Measurements from ENCODE around the gene PARL. TPM values are rescaled to one million over a fixed set of nuclear protein-coding genes. Genes with fewer than 3 reads are reported as not detected.

PARL gene
- total and polyA plus RNA-seq, 2 donors (not counting 1 experiment from before 2014, with no cell fraction given), result 23.5 to 46.7 TPM

GRCh38 chr3:183815951-183816475, 68.7 kb downstream of the PARL start:
- ChIA-PET CTCF (no interaction called here), POLR2A (no interaction called here)
- peaks cover 0 to 8% of the 10 kb centered on the region in 2 experiments for H3K36me3 ChIP-seq (replicated peaks in 1 of 2; ENCODE audit: control extremely low read depth in 1 of 2, control insufficient read depth in 1 of 2, extremely low read depth in 1 of 2, insufficient read depth in 2 of 2, low read length in 1 of 2)
- H3K9me3 Mint-ChIP-seq (ENCODE audit: insufficient read depth), result no peaks in the 10 kb centered on the region
- ATAC-seq (ENCODE audit: low read depth) (no peak), DNase-seq (no peak)
- H4K20me1 ChIP-seq (ENCODE audit: control insufficient read depth, insufficient read depth, low read length, poor library complexity, severe bottlenecking), result no peaks in the 10 kb centered on the region
- no peaks in the 10 kb centered on the region for H3K4me1 Mint-ChIP-seq
- intact Hi-C loops (cut with micrococcal nuclease), result no loop called here
- no peaks in the 10 kb centered on the region for H3K9me3 ChIP-seq (ENCODE audit: control extremely low read depth in 1 of 3, control insufficient read depth in 2 of 3, insufficient read depth in 1 of 3, low read length in 2 of 3)
- WGBS (ENCODE audit: insufficient coverage), result 83% methylated on average over 11 of the region's 12 CpGs
- H3K79me2 ChIP-seq (ENCODE audit: control insufficient read depth, insufficient read depth, low read length), result no peaks in the 10 kb centered on the region
- H3K27me3 ChIP-seq (replicated peaks in 1 of 4; ENCODE audit: control extremely low read depth in 1 of 4, control insufficient read depth in 3 of 4, insufficient read depth in 4 of 4, low read length in 3 of 4), result no peaks in the 10 kb centered on the region
- no peak overlapping the region for H3K4me3 Mint-ChIP-seq
- H2AFZ ChIP-seq (ENCODE audit: insufficient read depth, low read depth, low read length, poor library complexity, severe bottlenecking), result no peak overlapping the region
- H3K9ac ChIP-seq (ENCODE audit: low read length), result no peak overlapping the region
- no peak overlapping the region for H3K27ac ChIP-seq (ENCODE audit: low read length in 2 of 2)
- H3K4me3 ChIP-seq (ENCODE audit: control extremely low read depth in 1 of 5, extremely low read depth in 1 of 5, insufficient read depth in 1 of 5, low read depth in 2 of 5, low read length in 4 of 5), result no peak overlapping the region
- no peaks in the 10 kb centered on the region for H3K4me1 ChIP-seq (ENCODE audit: control insufficient read depth in 2 of 2, insufficient read depth in 2 of 2, low read length in 2 of 2)
- H3K27me3 Mint-ChIP-seq, result no peaks in the 10 kb centered on the region
- H3K4me2 ChIP-seq (replicated peaks; ENCODE audit: low read depth, low read length, poor library complexity, severe bottlenecking), result no peak overlapping the region
- no peak overlapping the region for H3K27ac Mint-ChIP-seq
- TF ChIP-seq CTCF (IDR thresholded peaks at IDR 0.05), result no peak

- no peaks in the 10 kb centered on the region for H3K4me1 ChIP-seq (ENCODE audit: control insufficient read depth in 2 of 2, insufficient read depth in 2 of 2, low read length in 2 of 2)
- no peak overlapping the region for H3K9ac ChIP-seq (ENCODE audit: low read length)
- DNase-seq (no peak), ATAC-seq (ENCODE audit: low read depth) (no peak)
- POLR2A ChIA-PET, result no interaction called here
- no peak overlapping the region for H3K27ac ChIP-seq (ENCODE audit: low read length in 2 of 2)
- H3K4me3 ChIP-seq (ENCODE audit: control extremely low read depth in 1 of 5, extremely low read depth in 1 of 5, insufficient read depth in 1 of 5, low read depth in 2 of 5, low read length in 4 of 5), result no peak overlapping the region
- H3K4me3 Mint-ChIP-seq, result no peak overlapping the region
- H3K9me3 Mint-ChIP-seq (ENCODE audit: insufficient read depth), result no peaks in the 10 kb centered on the region
- peaks cover 0 to 12% of the 10 kb centered on the region in 2 experiments for H3K36me3 ChIP-seq (replicated peaks in 1 of 2; ENCODE audit: control extremely low read depth in 1 of 2, control insufficient read depth in 1 of 2, extremely low read depth in 1 of 2, insufficient read depth in 2 of 2, low read length in 1 of 2)
- CTCF ChIA-PET, result no interaction called here
- H3K27me3 ChIP-seq (replicated peaks in 1 of 4; ENCODE audit: control extremely low read depth in 1 of 4, control insufficient read depth in 3 of 4, insufficient read depth in 4 of 4, low read length in 3 of 4), result no peaks in the 10 kb centered on the region
- intact Hi-C loops (cut with micrococcal nuclease), result no loop called here
- H3K79me2 ChIP-seq (ENCODE audit: control insufficient read depth, insufficient read depth, low read length), result no peaks in the 10 kb centered on the region
- H3K27me3 Mint-ChIP-seq, result no peaks in the 10 kb centered on the region
- no CpG with 5 or more reads among the region's 9 CpGs for WGBS (ENCODE audit: insufficient coverage)
- no peaks in the 10 kb centered on the region for H4K20me1 ChIP-seq (ENCODE audit: control insufficient read depth, insufficient read depth, low read length, poor library complexity, severe bottlenecking)
- TF ChIP-seq CTCF (IDR thresholded peaks at IDR 0.05) (no peak), EZH2 (IDR thresholded peaks at IDR 0.05; ENCODE audit: borderline replicate concordance, insufficient read depth, low read depth, low read length, poor library complexity, severe bottlenecking) (no peak)
- no peak overlapping the region for H3K4me2 ChIP-seq (replicated peaks; ENCODE audit: low read depth, low read length, poor library complexity, severe bottlenecking)
- H3K27ac Mint-ChIP-seq, result no peak overlapping the region
- H3K4me1 Mint-ChIP-seq, result no peaks in the 10 kb centered on the region
- no peak overlapping the region for H2AFZ ChIP-seq (ENCODE audit: insufficient read depth, low read depth, low read length, poor library complexity, severe bottlenecking)
- H3K9me3 ChIP-seq (ENCODE audit: control extremely low read depth in 1 of 3, control insufficient read depth in 2 of 3, insufficient read depth in 1 of 3, low read length in 2 of 3), result no peaks in the 10 kb centered on the region
Observed at GRCh38 chr3:183815563-183815940, 69.1 kb downstream of the PARL start.
